Mammary epithelial cell (primary cell): ENCODE data around the gene POLDIP2.

Experiments used
- CTCF ChIP-seq, 2 donors: IDR thresholded peaks in 1 of 2; conservative IDR thresholded peaks in 1 of 2; 2 replicates each; pipeline ENCODE4 v1.5.1; 2011 to 2012; ENCODE audit warnings: inconsistent platforms in 2 of 2, low read length in 2 of 2, mild to moderate bottlenecking in 2 of 2, control low read depth in 1 of 2, low read depth in 1 of 2; ENCODE audit not compliant: insufficient read depth in 1 of 2; ENCODE audit errors: extremely low read depth in 1 of 2
- EZH2 ChIP-seq: IDR thresholded peaks from 2 replicates; pipeline ENCODE4 v1.6.1; 2012; ENCODE audit warnings: low read length, inconsistent platforms, borderline replicate concordance

- TF ChIP-seq CTCF (conservative IDR thresholded peaks at IDR 0.05 in 1 of 2, IDR thresholded peaks at IDR 0.05 in 1 of 2; ENCODE audit: extremely low read depth in 1 of 2, insufficient read depth in 1 of 2, low read depth in 1 of 2, low read length in 2 of 2) (no peak), EZH2 (no peak)
These were observed 11.0 kb upstream of the POLDIP2 start for GRCh38 chr17:28368306-28368831.
